LoVo (cell line): ENCODE results near the gene STK10.
A peak's percentile ranks its signal among the peaks of the same experiment; 100 is the strongest.

Experiments
- DNase-seq: peaks from one replicate; pipeline ENCODE4 v3.0.0-alpha.2; 2016; ENCODE audit warnings: low spot score

Gene STK10

GRCh38 chr5:172106511-172107356 is 81.3 kb downstream of the STK10 start:
- DNase-seq = peak; percentile 43

- DNase-seq = no peak
Measured at GRCh38 chr5:172105811-172106210, 82.2 kb downstream of the STK10 start.

- DNase-seq = no peak
Measured at GRCh38 chr5:172104801-172105701, 83.0 kb downstream of the STK10 start.

- no peak for DNase-seq
Measured at GRCh38 chr5:172104021-172104420, 84.0 kb downstream of the STK10 start.

- peak; percentile 84 for DNase-seq
Measured at GRCh38 chr5:172102913-172103626, 85.0 kb downstream of the STK10 start.

- DNase-seq = no peak
Measured at GRCh38 chr5:172102218-172102870, 85.7 kb downstream of the STK10 start.

GRCh38 chr5:172101547-172102217 is 86.3 kb downstream of the STK10 start:
- DNase-seq = no peak

GRCh38 chr5:172098883-172099282 is 89.1 kb downstream of the STK10 start:
- DNase-seq = no peak

- DNase-seq = no peak
Measured at GRCh38 chr5:172098046-172098445, 90.0 kb downstream of the STK10 start.

- DNase-seq = no peak
Measured at GRCh38 chr5:172097356-172097755, 90.7 kb downstream of the STK10 start.

GRCh38 chr5:172096207-172096940 is 91.7 kb downstream of the STK10 start:
- no peak for DNase-seq

- DNase-seq = no peak
Measured at GRCh38 chr5:172095368-172096206, 92.4 kb downstream of the STK10 start.

GRCh38 chr5:172093965-172094364 is 94.1 kb downstream of the STK10 start:
- no peak for DNase-seq

- no peak for DNase-seq
Measured at GRCh38 chr5:172093559-172093958, 94.5 kb downstream of the STK10 start.

- no peak for DNase-seq
Measured at GRCh38 chr5:172091956-172092732, 95.9 kb downstream of the STK10 start.

- DNase-seq = no peak
Measured at GRCh38 chr5:172090976-172091547, 97.0 kb downstream of the STK10 start.

- no peak for DNase-seq
Measured at GRCh38 chr5:172089298-172090117, 98.5 kb downstream of the STK10 start.

- DNase-seq = no peak
Measured at GRCh38 chr5:172088801-172089200, 99.2 kb downstream of the STK10 start.
